Stomach (tissue), 9 donors: ENCODE measurements around the gene SPTY2D1. TPM values are rescaled to one million over a fixed set of nuclear protein-coding genes. Genes with fewer than 3 reads are reported as not detected.
A peak's percentile ranks its signal among the peaks of the same experiment; 100 is the strongest.
"Not testable (repeated sequence)": the region's sequence is repeated elsewhere in the genome, so short reads cannot be mapped to it uniquely, and the experiment has no call there.

ENCODE experiments used
- DNase-seq, 2 donors: peaks; one replicate each; pipeline versions ENCODE4 v3.0.0 to v3.0.0-alpha.2; 2013 to 2019
- H3K27ac ChIP-seq, 5 donors: fragments of 200-600 bp in 4 of 5; sonication (generic) in 4 of 5; one replicate each; pipeline ENCODE4 v1.5.1; 2013 to 2019; ENCODE audit warnings: mild to moderate bottlenecking in 1 of 5, moderate library complexity in 1 of 5
- H3K27me3 ChIP-seq, 3 donors: fragments of 200-600 bp; sonication (generic); one replicate each; pipeline ENCODE4 v1.5.1; 2017 to 2019; ENCODE audit warnings: mixed run types in 1 of 3
- H3K36me3 ChIP-seq, 4 donors: fragments of 200-600 bp; sonication (generic); 1 replicate in 3 of 4; 2 replicates in 1 of 4; pipeline ENCODE4 v1.5.1; 2016 to 2019
- H3K4me1 ChIP-seq, 4 donors: fragments of 200-600 bp; sonication (generic); one replicate each; pipeline ENCODE4 v1.5.1; 2016 to 2019
- H3K4me3 ChIP-seq, 4 donors: fragments of 200-600 bp; sonication (generic) in 3 of 4; one replicate each; pipeline ENCODE4 v1.5.1; 2016 to 2019; ENCODE audit warnings: mild to moderate bottlenecking in 1 of 4
- H3K9me3 ChIP-seq, 4 donors: fragments of 200-600 bp; sonication (generic); one replicate each; pipeline ENCODE4 v1.5.1; 2016 to 2019
- EP300 ChIP-seq: sonication (generic); formaldehyde crosslinking; IDR thresholded peaks from one replicate; pipeline ENCODE4 v1.6.1; 2017; ENCODE audit warnings: antibody characterized with exemption
- POLR2A ChIP-seq, 4 donors: fragments of 450-650 bp; IDR thresholded peaks; one replicate each; pipeline ENCODE4 v1.6.1; 2016; ENCODE audit warnings: antibody characterized with exemption in 4 of 4, control low read depth in 2 of 4, mild to moderate bottlenecking in 1 of 4, moderate library complexity in 1 of 4
- POLR2AphosphoS5 ChIP-seq, 3 donors: sonication (generic); formaldehyde crosslinking; IDR thresholded peaks; one replicate each; pipeline ENCODE4 v1.6.1; 2016; ENCODE audit warnings: antibody characterized with exemption in 3 of 3
- WGBS, 5 donors: extraction: QIAGEN DNeasy Blood & Tissue Kit in 3 of 5; methylation state at CpG; one replicate each; pipeline versions ENCODE4 v1.1.5 to v1.1.7; 2013 to 2018; 5-methylcytosine and 5-hydroxymethylcytosine counted together
- intact Hi-C: fragments of 100-400 bp; cut with DNase I; formaldehyde crosslinking; loops from one replicate; pipeline ENCODE4 v1.15.1; 2023; ENCODE audit warnings: low total_unique reads
- polyA plus RNA-seq, 3 donors: library from polyadenylated mRNA; stranded (reverse); fragments of 200-250 nt; gene quantifications; one replicate each; pipeline ENCODE4 v1.2.3, GENCODE V29; 2013
- total RNA-seq, 5 donors: library from RNA; depleted of rRNA; stranded (reverse); fragments of >200 nt; gene quantifications; one replicate each; pipeline versions ENCODE4 v1.1.0 to v1.2.3, GENCODE V29; 2014 to 2016
- TF ChIP-seq, protein P1 (sequence below), 7 experiments: fragments of 450-650 bp in 4 of 7; fragments of 200-600 bp in 3 of 7; sonication (generic) in 3 of 7; IDR thresholded peaks; one replicate each; pipeline ENCODE4 v1.5.1; 2016 to 2019; ENCODE audit warnings: antibody characterized with exemption in 7 of 7, control low read depth in 2 of 7, mild to moderate bottlenecking in 1 of 7
- donor health status: healthy with polysubstance abuse.
- donor health status: Bipolar disorder and iron deficiency.
- donor health status: healthy.

The SPTY2D1 gene
- total and polyA plus RNA-seq, 8 donors = 3.0 to 24.3 (median 7.6) TPM

DNA sequence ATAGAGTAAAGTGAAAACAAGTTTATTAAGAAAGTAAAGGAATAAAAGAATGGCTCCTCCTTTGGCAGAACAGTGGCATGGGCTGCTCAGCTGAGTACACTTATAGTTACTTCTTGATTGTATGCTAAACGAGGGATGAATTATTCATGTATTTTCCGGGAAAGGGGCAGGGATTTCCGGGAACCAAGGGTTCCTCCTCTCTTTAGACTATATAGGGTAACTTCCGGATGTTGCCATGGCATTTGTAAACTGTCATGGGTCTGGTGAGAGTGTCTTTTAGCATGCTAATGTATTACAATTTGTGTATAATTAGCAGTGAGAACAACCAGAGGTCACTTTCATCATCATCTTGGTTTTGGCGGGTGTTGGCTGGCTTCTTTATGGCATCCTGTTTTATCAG is 23.5 kb upstream of the SPTY2D1 start:
- Histone ChIP-seq H3K27me3 (no peaks in the 10 kb centered on the region), H3K4me1 (no peaks in the 10 kb centered on the region), H3K4me3 (no peak overlapping the region), H3K27ac (no peak overlapping the region), H3K36me3 (no peaks in the 10 kb centered on the region), H3K9me3 (peaks cover 0 to 8% (median 2%) of the 10 kb centered on the region in 4 donors)
- TF ChIP-seq EP300 (no peak), POLR2A (IDR thresholded peaks at IDR 0.05) (no peak), POLR2AphosphoS5 (IDR thresholded peaks at IDR 0.05) (no peak)
- TF ChIP-seq, protein P1, sequence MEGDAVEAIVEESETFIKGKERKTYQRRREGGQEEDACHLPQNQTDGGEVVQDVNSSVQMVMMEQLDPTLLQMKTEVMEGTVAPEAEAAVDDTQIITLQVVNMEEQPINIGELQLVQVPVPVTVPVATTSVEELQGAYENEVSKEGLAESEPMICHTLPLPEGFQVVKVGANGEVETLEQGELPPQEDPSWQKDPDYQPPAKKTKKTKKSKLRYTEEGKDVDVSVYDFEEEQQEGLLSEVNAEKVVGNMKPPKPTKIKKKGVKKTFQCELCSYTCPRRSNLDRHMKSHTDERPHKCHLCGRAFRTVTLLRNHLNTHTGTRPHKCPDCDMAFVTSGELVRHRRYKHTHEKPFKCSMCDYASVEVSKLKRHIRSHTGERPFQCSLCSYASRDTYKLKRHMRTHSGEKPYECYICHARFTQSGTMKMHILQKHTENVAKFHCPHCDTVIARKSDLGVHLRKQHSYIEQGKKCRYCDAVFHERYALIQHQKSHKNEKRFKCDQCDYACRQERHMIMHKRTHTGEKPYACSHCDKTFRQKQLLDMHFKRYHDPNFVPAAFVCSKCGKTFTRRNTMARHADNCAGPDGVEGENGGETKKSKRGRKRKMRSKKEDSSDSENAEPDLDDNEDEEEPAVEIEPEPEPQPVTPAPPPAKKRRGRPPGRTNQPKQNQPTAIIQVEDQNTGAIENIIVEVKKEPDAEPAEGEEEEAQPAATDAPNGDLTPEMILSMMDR (IDR thresholded peaks at IDR 0.05) = no peak
- intact Hi-C loops = no loop called here
- no peak for DNase-seq
- 79 to 89% (median 81%) methylated on average over 5 of the region's 5 CpGs for WGBS, 5 donors

DNA sequence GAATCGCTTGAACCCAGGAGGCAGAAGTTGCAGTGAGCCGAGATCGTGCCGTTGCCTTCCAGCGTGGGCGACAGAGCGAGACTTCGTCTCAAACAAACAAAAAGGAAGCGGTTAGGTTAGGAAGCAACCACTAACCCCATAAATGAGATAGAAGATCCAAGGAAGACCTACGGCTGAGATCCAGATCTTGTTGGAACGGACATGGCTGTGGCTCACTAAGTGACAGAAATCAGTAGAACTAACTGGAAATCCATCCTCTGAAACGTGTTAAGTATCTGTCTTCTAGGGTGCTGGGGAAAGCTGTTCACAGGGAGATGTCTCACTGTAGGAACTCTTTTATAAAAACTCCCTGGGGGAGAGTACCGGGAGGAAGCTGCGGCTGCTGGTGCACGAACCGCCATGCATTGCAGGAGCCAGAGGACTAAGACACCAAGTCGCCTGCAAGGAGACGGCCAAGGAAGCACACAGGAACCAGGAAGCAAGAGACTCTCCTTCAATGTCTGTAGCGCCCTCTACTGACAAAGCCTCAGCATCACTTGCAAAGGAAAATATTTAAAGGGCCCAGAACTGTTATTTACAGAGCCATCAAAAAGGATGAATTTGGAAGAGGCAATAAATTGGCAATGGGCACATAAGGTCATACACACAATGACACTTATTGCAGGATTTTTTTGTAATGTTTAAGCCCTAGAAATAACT is 16.9 kb upstream of the SPTY2D1 start:
- H3K36me3 ChIP-seq = no peaks in the 10 kb centered on the region
- WGBS, 5 donors = 69 to 77% (median 75%) methylated on average over 19 of the region's 19 CpGs
- peak; percentile 57 to 65 for DNase-seq

DNA sequence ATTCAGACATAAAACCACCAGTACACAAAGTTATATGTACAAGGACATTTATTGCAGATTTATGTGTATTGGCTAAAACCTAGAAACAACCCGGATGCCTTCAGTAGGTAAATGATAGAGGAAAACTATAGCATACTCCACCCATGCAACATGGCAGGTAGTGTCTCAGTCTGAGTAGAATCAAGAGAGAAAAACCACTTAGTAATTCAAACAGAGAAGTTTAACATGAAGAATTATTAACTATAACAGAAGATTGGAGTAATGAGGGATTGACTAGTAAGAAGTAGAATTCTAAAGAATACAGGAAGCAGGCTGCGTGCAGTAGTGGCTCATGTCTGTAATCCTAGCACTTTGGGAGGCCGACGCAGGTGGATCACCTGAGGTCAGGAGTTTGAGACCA is 16.2 kb upstream of the SPTY2D1 start:
- Histone ChIP-seq H3K27me3 (no peaks in the 10 kb centered on the region), H3K27ac (no peak overlapping the region), H3K36me3 (no peaks in the 10 kb centered on the region), H3K9me3 (no peaks in the 10 kb centered on the region), H3K4me1 (no peaks in the 10 kb centered on the region), H3K4me3 (no peak overlapping the region)
- no peak for DNase-seq
- intact Hi-C loops = no loop called here
- no peak for TF ChIP-seq POLR2AphosphoS5 (IDR thresholded peaks at IDR 0.05)
- TF ChIP-seq, protein P1 (IDR thresholded peaks at IDR 0.05) = no peak
- 56 to 78% (median 67%) methylated on average over 4 of the region's 4 CpGs for WGBS, 5 donors

More for the DNA sequence above, 16.9 kb upstream of the SPTY2D1 start:
- Histone ChIP-seq H3K4me1 (no peaks in the 10 kb centered on the region), H3K27ac (no peak overlapping the region), H3K27me3 (no peaks in the 10 kb centered on the region), H3K4me3 (no peak overlapping the region), H3K9me3 (no peaks in the 10 kb centered on the region)
- intact Hi-C loops = no loop called here
- TF ChIP-seq EP300 (no peak), POLR2A (IDR thresholded peaks at IDR 0.05) (no peak), POLR2AphosphoS5 (IDR thresholded peaks at IDR 0.05) (no peak)
- TF ChIP-seq, protein P1 (IDR thresholded peaks at IDR 0.05) = peak in 5 of 7 experiments; percentile 26 to 67 (median 48)

DNA sequence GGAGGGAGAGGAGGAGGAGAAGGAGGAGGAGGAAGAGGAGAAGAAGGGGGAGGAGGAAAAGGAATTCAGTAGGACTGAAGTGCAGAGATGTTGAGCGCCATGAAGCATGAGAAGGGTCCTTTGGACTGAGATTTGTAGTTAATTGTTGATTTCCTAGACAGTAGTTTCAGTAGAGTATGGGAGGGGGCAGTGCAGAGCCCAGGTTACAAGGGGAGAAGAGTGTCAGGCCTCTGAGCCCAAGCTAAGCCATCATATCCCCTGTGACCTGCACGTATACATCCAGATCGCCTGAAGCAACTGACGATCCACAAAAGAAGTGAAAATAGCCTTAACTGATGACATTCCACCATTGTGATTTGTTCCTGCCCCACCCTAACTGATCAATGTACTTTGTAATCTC is 8.9 kb upstream of the SPTY2D1 start:
- peaks cover 0 to 15% (median 0%) of the 10 kb centered on the region in 3 donors for H3K27me3 ChIP-seq
- H3K4me3 ChIP-seq, H3K27ac ChIP-seq, H3K9me3 ChIP-seq, H3K4me1 ChIP-seq, DNase-seq, H3K36me3 ChIP-seq: not testable (repeated sequence)
- intact Hi-C loops = loop anchor here (10.0 kb wide), 1 partner anchor 72 kb away; no protein-coding TSS in a partner anchor
- 49 to 66% (median 56%) methylated on average over 4 of the region's 4 CpGs for WGBS, 5 donors

DNA sequence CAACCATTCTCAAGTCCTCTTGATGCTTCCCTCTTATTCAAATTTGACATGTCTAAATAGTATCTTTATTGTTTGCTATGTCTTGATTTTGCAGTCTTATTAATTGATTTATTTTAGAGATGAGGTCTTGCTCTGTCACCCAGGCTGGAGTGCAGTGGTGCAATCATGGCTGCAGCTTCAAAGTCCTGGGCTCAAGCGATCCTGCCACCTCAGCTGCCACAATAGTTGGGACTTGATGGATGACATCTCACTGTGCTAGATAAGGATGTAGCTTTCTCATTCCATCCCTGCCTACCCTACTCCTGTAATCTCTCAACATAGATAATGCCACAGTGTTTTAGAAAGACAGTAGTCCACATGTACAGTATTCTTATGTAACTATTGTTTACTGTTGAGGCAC is 7.5 kb upstream of the SPTY2D1 start:
- Histone ChIP-seq H3K4me3 (no peak overlapping the region), H3K9me3 (no peaks in the 10 kb centered on the region), H3K4me1 (no peaks in the 10 kb centered on the region), H3K27ac (no peak overlapping the region), H3K36me3 (no peaks in the 10 kb centered on the region), H3K27me3 (peaks cover 0 to 15% (median 0%) of the 10 kb centered on the region in 3 donors)
- WGBS, 5 donors = 24 to 38% (median 28%) methylated on average over 1 of the region's 1 CpG
- DNase-seq = no peak
- intact Hi-C loops = loop anchor here (10.0 kb wide), 1 partner anchor 73 kb away; no protein-coding TSS in a partner anchor
- TF ChIP-seq POLR2A (IDR thresholded peaks at IDR 0.05) (no peak), EP300 (no peak), POLR2AphosphoS5 (IDR thresholded peaks at IDR 0.05) (no peak)
- TF ChIP-seq, protein P1 (IDR thresholded peaks at IDR 0.05) = no peak
